ENCODE measurements around the gene STARD7.
"Not testable (repeated sequence)": the region's sequence is repeated elsewhere in the genome, so short reads cannot be mapped to it uniquely, and the experiment has no call there.

The STARD7 gene, protein sequence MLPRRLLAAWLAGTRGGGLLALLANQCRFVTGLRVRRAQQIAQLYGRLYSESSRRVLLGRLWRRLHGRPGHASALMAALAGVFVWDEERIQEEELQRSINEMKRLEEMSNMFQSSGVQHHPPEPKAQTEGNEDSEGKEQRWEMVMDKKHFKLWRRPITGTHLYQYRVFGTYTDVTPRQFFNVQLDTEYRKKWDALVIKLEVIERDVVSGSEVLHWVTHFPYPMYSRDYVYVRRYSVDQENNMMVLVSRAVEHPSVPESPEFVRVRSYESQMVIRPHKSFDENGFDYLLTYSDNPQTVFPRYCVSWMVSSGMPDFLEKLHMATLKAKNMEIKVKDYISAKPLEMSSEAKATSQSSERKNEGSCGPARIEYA

DNA sequence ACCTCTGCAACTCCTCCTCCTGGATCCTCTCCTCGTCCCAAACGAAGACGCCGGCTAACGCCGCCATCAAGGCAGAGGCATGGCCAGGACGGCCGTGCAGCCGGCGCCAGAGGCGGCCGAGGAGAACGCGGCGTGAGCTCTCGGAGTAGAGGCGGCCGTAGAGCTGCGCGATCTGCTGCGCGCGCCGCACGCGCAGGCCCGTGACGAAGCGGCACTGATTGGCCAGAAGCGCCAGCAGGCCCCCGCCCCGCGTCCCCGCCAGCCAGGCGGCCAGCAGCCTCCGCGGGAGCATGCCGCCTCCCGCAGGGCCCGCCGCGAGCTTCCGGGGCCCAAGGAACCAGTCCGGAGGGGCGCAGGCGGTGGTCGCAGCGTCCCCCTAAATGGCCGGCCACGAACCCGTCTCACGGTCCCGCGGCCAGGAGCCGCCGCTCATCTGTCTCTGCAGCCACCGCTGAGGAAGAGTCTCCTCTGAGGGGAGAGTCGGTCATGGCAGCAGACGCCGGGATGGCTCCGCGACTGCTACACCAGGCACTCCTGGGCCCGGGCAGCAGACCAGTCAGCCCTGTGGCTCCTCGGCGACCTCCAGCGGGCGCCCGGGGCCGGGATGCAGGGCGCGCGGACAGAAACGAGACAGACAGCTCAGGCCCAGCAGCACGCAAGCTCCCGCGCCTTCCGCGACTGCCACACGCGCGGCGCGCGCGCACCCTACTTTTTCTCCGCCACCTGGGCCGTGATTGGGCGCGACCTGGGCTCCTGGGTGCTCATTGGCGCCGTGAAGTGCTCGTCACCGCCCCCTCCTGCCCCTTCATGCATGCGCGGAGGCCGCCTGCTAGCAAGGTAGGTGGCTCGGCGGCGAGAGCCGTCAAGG, at the start of gene STARD7:
Gene STARD7 (minus strand): TSS at position 685 of the 868 bp plus-strand sequence. CDS start 393 bp downstream, at position 292.
- peaks cover 19% of the 10 kb centered on the region for H3K4me1 ChIP-seq (ENCODE audit: insufficient read depth, poor library complexity, severe bottlenecking)

DNA sequence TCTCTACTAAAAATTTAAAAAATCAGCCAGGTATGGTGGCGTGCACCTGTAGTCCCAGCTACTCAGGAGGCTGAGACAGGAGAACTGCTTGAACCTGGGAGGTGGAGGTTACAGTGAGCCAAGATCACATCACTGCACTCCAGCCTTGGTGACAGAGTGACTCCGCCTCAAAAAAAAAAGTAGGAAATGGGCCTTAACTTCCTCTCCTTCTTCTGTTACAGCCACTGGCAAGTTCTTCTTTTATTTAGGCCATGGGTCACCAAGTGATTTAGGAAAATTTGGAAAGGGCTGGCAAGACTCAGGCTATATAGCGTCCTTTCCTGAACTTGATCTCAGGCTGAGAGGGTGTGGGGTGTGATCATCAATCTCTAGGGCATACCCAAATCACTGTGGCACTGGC, 49.1 kb upstream of the STARD7 start:
- not testable (repeated sequence) for DNase-seq (ENCODE audit: low spot score)

More for the DNA sequence above, at the start of gene STARD7:
- H3K36me3 ChIP-seq (ENCODE audit: low read depth) = peaks cover 12% of the 10 kb centered on the region
- no peaks in the 10 kb centered on the region for H3K9me3 ChIP-seq (ENCODE audit: severe bottlenecking)
- TF ChIP-seq, protein P1, sequence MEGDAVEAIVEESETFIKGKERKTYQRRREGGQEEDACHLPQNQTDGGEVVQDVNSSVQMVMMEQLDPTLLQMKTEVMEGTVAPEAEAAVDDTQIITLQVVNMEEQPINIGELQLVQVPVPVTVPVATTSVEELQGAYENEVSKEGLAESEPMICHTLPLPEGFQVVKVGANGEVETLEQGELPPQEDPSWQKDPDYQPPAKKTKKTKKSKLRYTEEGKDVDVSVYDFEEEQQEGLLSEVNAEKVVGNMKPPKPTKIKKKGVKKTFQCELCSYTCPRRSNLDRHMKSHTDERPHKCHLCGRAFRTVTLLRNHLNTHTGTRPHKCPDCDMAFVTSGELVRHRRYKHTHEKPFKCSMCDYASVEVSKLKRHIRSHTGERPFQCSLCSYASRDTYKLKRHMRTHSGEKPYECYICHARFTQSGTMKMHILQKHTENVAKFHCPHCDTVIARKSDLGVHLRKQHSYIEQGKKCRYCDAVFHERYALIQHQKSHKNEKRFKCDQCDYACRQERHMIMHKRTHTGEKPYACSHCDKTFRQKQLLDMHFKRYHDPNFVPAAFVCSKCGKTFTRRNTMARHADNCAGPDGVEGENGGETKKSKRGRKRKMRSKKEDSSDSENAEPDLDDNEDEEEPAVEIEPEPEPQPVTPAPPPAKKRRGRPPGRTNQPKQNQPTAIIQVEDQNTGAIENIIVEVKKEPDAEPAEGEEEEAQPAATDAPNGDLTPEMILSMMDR (IDR thresholded peaks at IDR 0.05; ENCODE audit: poor library complexity, severe bottlenecking) = peak; percentile 30
- ATAC-seq (ENCODE audit: low read depth) (peak; percentile 90), DNase-seq (ENCODE audit: low spot score) (peak; percentile 97)
- peak within 1 kb of the TSS; percentile 77 for H3K27ac ChIP-seq (ENCODE audit: poor library complexity, severe bottlenecking)
- H3K27me3 ChIP-seq (ENCODE audit: insufficient read depth, poor library complexity, severe bottlenecking) = no peaks in the 10 kb centered on the region
- H3K4me3 ChIP-seq (ENCODE audit: severe bottlenecking) = peak within 1 kb of the TSS; percentile 87

DNA sequence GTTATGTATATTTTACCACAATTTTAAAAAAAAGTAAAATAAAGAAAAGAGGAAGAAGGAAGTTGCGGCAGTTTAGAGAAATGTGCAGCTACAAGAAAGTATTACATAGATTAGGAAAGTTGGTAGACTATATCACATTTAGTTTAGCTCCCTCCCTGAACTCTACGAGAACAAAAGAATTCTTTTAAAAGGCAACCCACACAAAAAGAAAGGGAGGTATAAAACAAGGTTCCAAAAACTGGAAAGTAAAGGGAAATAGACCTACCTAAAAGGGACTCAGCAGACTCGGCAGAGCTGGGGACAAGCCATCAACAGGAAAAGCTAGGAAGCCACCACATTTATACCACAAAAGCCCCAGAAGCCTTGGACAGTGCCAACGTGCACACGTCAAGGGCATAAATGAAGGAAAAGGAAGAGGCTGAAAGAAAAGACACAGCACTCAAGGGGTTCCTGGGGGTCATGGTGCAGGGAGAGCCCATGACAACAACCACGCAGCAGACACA, 48.0 kb upstream of the STARD7 start:
- ATAC-seq (ENCODE audit: low read depth) (no peak), DNase-seq (ENCODE audit: low spot score) (no peak)
- TF ChIP-seq, protein P1 (IDR thresholded peaks at IDR 0.05; ENCODE audit: poor library complexity, severe bottlenecking) = no peak
- H3K4me3 ChIP-seq (ENCODE audit: severe bottlenecking) = no peak overlapping the region
- H3K9me3 ChIP-seq (ENCODE audit: severe bottlenecking) = no peaks in the 10 kb centered on the region
- no peak overlapping the region for H3K27ac ChIP-seq (ENCODE audit: poor library complexity, severe bottlenecking)
- peaks cover 46% of the 10 kb centered on the region for H3K36me3 ChIP-seq (ENCODE audit: low read depth)
- peaks cover 12% of the 10 kb centered on the region for H3K4me1 ChIP-seq (ENCODE audit: insufficient read depth, poor library complexity, severe bottlenecking)
- no peaks in the 10 kb centered on the region for H3K27me3 ChIP-seq (ENCODE audit: insufficient read depth, poor library complexity, severe bottlenecking)

More for the DNA sequence above, 49.1 kb upstream of the STARD7 start:
- peaks cover 12% of the 10 kb centered on the region for H3K4me1 ChIP-seq (ENCODE audit: insufficient read depth, poor library complexity, severe bottlenecking)
- not testable (repeated sequence) for ATAC-seq (ENCODE audit: low read depth); H3K27me3 ChIP-seq (ENCODE audit: insufficient read depth, poor library complexity, severe bottlenecking); H3K4me3 ChIP-seq (ENCODE audit: severe bottlenecking); H3K27ac ChIP-seq (ENCODE audit: poor library complexity, severe bottlenecking); H3K9me3 ChIP-seq (ENCODE audit: severe bottlenecking)
- H3K36me3 ChIP-seq (ENCODE audit: low read depth) = peaks cover 41% of the 10 kb centered on the region

DNA sequence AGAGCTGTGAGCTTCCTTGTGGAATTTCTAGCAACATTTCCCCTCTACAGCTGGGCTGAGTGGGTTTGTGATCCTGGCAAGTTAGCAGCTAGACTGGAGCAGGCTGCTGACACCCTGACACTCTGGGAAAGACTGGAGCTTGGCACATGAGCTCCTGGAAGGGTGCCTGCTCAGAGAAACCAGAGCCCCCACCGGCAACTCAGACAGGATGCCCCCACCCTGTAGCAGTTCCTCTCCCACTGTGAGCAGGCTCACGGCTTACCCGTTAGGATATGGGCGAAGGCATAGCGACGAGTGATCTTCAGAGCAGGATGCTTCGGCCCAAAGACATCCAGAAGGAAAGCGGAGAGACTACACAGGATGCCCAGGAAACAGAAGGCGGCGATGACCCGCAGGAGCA, 45.9 kb upstream of the STARD7 start:
- Histone ChIP-seq H3K27ac (ENCODE audit: poor library complexity, severe bottlenecking) (no peak overlapping the region), H3K9me3 (ENCODE audit: severe bottlenecking) (no peaks in the 10 kb centered on the region), H3K4me1 (ENCODE audit: insufficient read depth, poor library complexity, severe bottlenecking) (no peaks in the 10 kb centered on the region), H3K27me3 (ENCODE audit: insufficient read depth, poor library complexity, severe bottlenecking) (no peaks in the 10 kb centered on the region), H3K36me3 (ENCODE audit: low read depth) (peaks cover 41% of the 10 kb centered on the region), H3K4me3 (ENCODE audit: severe bottlenecking) (no peak overlapping the region)
- DNase-seq (ENCODE audit: low spot score) = no peak
- TF ChIP-seq, protein P1 (IDR thresholded peaks at IDR 0.05; ENCODE audit: poor library complexity, severe bottlenecking) = no peak
- ATAC-seq (ENCODE audit: low read depth) = no peak

DNA sequence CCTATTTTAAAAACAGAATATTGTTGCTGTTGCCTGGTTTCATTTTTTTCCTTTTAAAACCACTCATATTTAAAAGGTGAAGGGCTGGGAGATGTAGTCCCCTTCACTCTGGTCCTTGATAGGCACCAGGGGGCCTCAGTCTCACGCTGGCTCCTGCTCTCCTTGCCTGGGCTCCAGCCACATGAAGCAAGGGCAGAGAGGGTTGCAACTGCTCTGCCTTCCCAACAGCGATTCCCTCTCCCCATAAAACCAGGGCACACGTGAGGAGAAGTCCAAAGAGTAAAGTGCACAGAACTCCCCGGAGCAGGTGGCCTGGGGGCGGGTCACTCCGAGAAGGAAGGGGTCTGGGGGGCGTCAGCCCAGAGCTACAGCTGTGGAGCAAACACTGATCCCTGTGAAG, 44.4 kb upstream of the STARD7 start:
- Histone ChIP-seq H3K27me3 (ENCODE audit: insufficient read depth, poor library complexity, severe bottlenecking) (no peaks in the 10 kb centered on the region), H3K4me1 (ENCODE audit: insufficient read depth, poor library complexity, severe bottlenecking) (no peaks in the 10 kb centered on the region), H3K9me3 (ENCODE audit: severe bottlenecking) (no peaks in the 10 kb centered on the region), H3K36me3 (ENCODE audit: low read depth) (peaks cover 32% of the 10 kb centered on the region), H3K4me3 (ENCODE audit: severe bottlenecking) (no peak overlapping the region), H3K27ac (ENCODE audit: poor library complexity, severe bottlenecking) (no peak overlapping the region)
- TF ChIP-seq, protein P1 (IDR thresholded peaks at IDR 0.05; ENCODE audit: poor library complexity, severe bottlenecking) = no peak
- DNase-seq (ENCODE audit: low spot score) (no peak), ATAC-seq (ENCODE audit: low read depth) (no peak)
